HG02678 (cell line): ENCODE measurements around the gene AMELX.

ENCODE experiments used
- ATAC-seq: cut with Tn5 transposase; IDR thresholded peaks from one replicate; pipeline ENCODE4 v1.9.1; 2021; ENCODE audit warnings: mild to moderate bottlenecking, moderate library complexity; ENCODE audit not compliant: unreplicated experiment

Gene AMELX

DNA sequence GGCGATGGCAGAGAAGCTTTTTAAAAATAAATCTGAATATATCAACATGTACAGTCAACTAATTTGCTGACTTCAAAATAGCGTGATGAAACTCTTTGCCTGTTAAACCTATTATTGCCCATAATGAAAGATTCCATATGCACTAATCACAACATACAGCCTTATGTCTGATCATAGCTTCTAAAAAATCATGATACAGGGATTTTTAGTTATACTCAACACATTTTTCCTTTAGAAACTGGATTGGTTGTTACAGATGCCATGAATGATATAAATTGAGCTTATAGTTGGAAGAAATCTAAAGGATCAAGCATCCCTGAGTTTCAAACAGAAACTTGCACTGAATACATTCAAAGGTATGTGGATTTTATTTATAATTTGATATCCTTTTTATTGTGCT is at the start of gene AMELX:
Gene AMELX, plus strand, starts transcription at position 301 of the 400 bp plus-strand sequence. CDS start 1,376 bp downstream, outside the sequence.
- ATAC-seq: no peak

- ATAC-seq: no peak
These were observed 48.6 kb upstream of the AMELX start for GRCh38 chrX:11244636-11245035.

- no peak for ATAC-seq
These were observed 38.6 kb upstream of the AMELX start for GRCh38 chrX:11254417-11255109.

DNA sequence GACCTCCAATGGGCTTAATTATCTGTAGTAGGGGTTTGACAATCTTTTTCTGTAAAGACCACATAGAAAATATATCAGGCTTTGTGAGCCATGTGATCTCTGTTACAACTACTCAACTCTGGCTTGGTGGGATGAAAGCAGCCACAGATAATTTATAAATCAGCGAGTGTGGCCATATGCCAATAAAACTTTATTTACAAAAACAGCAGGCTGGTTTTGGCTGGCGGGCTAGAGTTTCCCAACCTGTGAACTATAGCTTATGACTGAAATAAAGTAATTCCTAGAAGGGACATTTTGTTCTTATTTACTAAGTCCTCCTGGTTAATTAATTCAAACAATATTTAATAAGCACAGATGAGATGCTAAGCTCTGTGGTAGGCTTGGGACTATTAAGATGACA is 35.9 kb upstream of the AMELX start:
- ATAC-seq: no peak

GRCh38 chrX:11257711-11258110 is 35.5 kb upstream of the AMELX start:
- no peak for ATAC-seq

DNA sequence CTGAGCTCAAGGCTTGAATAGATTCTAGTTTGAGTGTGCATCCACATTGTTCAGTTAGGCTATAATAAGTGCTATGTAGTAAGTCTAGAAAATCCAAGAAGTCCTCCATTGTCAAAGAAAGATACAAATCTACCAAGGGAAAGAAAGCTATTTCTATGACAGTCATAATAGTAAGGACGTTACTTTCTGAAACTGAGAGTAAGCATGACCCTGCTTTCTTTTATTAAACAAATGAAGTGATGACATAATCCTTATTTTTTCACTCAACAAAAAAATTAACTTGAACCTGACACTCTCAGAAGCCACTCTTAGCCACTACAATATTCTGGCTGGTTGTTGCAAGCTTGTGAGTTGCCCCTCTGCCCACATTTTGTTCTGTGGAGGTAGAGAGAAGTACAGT is 33.8 kb upstream of the AMELX start:
- ATAC-seq: no peak

GRCh38 chrX:11261260-11261659 is 32.0 kb upstream of the AMELX start:
- ATAC-seq: no peak

- no peak for ATAC-seq
These were observed 28.3 kb upstream of the AMELX start for GRCh38 chrX:11264925-11265324.

DNA sequence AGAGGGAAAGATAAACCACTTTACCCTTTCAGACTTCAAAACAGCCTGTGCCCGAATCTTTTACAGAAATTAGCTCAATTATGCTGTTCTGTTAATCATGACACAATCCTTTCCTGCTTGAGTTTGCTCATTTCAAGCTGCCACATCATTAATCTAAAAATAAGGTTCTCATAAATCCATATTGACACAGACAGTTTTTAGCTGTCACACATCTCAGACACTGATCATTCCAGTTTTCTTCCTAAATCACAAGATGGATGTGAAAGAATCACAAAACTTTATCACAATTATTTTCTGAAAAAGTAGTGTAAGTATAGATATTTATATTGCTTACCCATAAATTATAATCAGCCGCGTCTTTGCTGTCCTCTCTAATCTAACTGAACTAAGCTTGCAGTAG is 27.9 kb upstream of the AMELX start:
- ATAC-seq: no peak

DNA sequence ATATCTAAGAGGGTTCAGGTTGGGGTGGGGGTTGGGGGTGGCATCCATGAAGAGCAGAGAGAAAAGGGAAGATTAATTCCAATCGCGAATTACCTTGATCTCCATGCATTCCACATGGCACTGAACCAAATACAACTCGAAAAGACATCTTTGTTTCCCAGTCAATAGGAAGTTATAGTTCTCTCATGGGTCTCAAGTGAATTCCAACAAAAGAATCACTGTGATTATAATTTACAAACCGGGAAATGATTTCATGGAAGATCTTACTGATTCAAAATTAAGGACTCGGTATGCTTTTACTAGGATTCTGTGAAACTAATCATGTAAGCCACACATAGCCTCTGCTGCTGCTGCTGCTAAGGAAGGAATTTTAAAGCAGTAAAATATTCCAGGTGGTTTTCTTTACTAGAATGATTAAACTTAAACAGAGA is 26.6 kb upstream of the AMELX start:
- no peak for ATAC-seq

- ATAC-seq: no peak
These were observed 25.8 kb upstream of the AMELX start for GRCh38 chrX:11267425-11267824.

DNA sequence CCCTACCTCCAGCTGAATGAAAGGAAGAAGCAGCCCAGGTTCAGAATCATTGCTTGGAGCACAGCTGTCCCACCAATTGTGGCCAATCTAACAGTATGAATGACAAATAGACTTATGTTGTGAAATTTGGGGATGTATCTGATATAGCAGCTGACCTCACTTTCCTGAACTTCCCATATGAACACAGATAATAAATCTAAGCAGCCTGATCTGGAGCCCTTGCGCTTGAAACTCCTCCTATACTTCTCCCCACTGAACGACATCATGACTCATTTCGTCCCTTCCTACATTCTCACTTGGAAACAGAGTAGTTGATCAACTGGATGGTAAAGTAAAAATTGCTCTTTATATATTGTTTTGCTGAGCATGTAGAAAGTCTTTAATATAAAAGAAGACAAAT is 24.2 kb upstream of the AMELX start:
- ATAC-seq: no peak

- ATAC-seq: no peak
These were observed 23.2 kb upstream of the AMELX start for GRCh38 chrX:11269996-11270395.

GRCh38 chrX:11272290-11272689 is 20.9 kb upstream of the AMELX start:
- ATAC-seq: no peak

DNA sequence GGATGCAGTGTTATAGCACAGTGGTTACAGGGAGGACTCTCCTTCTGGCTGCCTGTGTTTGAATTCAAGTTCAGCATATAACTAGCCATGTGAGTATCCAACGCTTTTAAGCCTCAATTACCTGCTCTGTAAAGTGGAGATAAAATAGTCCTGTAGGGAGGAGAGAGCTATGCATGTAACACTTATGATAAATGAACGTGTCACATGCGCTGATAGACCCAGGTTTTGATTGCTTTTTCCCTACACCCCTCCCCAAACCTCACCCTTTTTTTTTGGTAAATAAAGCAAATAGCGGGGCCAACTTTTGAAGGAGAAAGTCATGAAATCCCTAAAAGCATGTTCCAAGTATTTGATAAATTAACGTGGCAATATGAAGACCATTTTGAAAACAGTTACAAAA is 20.4 kb upstream of the AMELX start:
- no peak for ATAC-seq

DNA sequence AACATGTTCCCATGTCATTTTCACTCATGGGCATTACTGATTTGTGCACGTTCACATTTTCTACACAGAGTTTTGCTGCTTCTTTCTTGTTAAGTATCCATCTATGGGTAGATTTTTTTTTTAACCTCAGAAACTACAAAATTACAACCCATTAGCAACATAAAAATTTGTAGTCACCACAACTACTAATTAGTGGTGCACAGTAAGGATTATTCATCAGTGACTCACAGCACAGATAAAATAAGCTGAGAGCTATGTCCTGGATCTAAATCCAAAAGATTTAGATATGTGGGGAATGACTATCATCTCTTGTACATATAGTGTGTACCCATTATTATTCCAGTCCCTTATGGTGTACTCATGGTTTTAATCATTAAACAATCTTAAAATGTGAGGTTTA is 19.7 kb upstream of the AMELX start:
- no peak for ATAC-seq

DNA sequence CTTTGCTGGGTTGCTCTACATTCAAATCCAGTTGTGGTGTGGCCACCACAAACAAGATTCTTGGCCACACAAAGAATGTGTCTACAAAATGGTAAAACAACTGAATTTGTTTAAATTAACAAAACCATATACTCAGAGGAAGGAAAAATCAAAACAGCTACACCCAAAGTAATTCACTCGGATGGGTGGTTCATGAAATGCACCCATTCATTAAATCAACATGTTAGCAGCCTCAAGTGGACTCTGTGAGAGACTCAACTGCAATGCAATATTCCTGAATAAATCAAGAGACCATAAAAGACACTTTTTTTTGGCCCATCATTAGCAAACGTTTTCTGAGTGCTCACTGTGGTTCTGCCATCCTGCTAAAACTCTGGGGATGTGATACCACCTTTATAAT is 11.2 kb upstream of the AMELX start:
- ATAC-seq: no peak

GRCh38 chrX:11285651-11286050 is 7.6 kb upstream of the AMELX start:
- ATAC-seq: no peak

DNA sequence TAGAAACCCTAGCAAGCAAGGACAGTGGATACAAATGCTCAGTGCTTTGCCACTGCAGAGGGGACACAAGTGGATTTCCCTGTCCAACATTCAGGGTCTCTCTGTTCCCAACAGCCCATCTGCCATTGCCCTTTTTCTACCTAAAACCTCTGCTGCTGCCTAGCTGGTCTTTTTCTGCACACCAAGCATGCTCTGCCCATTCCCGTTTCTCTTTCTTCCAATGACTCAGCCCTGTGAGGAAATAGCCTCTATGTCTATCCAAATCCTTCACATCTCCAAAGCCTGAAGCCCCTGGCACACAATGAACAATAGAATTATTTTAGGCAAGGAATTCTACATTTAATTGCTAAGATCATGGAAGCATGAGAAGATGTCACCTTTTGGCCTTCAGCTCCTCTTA is 5.7 kb upstream of the AMELX start:
- no peak for ATAC-seq

DNA sequence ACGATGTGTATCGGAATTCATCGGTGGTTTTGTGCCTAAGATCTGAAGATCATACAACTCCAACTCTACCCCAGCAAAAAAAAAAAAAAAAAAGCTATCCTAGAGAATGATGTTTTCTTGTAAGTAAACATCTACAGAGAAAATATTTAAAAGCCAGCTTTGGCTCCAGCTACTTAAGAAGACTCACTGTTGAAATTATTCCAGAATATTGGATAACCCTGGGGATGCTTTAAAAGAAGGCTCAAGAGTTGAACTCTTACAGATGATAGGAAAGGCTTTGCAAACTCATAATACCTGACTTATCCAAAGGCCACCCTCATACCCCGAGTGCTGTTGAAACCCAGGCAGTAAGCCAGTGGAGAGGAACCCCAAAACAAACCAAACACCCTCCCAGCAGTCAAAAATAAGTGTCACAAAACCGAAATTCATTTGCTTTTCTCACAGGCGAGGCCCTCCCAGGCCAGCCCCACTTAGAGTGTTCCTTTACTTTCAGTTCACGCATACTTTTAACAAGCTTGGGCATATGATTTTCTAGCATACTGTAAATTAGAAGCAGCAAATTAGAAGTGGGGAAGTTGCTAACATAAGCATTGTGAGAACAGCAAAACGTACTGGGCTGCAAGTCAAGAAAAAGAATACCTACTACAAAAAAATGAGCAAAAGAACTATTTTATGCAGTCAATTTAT is 2.7 kb upstream of the AMELX start:
- no peak for ATAC-seq

DNA sequence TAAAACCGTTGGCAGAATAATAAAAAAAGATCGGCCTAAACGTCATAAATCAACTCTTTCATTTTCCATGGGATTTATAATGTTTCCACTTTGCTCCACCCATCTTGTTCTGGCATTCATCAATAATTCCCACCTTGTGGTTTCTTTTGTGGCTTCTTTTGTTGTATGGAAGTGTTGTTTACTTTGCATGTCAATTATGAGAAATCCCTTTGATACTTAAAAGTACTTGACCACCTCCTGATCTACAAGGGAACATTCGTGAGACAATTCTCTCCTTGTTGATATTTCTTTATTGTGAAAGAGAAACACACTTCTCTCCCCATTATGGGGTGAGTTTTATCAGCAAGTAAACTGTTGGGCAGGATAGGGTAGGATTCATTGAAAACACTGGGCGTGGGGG is 2.8 kb downstream of the AMELX start:
- ATAC-seq: no peak

- no peak for ATAC-seq
These were observed 5.4 kb downstream of the AMELX start for GRCh38 chrX:11298600-11298999.

GRCh38 chrX:11304829-11305228 is 11.6 kb downstream of the AMELX start:
- no peak for ATAC-seq
